SH-SY5Y (cell line): ENCODE measurements around the gene GFER.

Experiments used
- GATA2 ChIP-seq: IDR thresholded peaks from 2 replicates; pipeline ENCODE4 v1.6.1; 2011; ENCODE audit warnings: mild to moderate bottlenecking, low read depth, low read length
- GATA3 ChIP-seq: IDR thresholded peaks from 2 replicates; pipeline ENCODE4 v1.6.1; 2011; ENCODE audit warnings: low read depth, mild to moderate bottlenecking, low read length, moderate library complexity

Gene GFER

GRCh38 chr16:2015117-2015946, 31.3 kb downstream of the GFER start:
- TF ChIP-seq GATA3 (no peak), GATA2 (no peak)

DNA sequence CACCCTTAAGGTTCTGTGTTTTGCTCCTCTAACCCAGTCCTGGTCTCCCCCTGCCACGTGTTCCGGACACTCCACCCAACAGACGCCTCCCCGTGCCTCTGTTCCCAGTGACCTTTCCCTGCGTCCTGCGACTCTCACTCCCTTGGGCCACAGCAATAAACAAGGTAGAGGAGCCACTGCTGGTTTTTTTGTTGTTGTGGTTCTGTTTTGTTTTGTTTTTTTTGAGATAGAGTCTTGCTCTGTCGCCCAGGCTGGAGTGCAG, 31.9 kb downstream of the GFER start:
- no peak for TF ChIP-seq GATA2
- no peak for TF ChIP-seq GATA3

DNA sequence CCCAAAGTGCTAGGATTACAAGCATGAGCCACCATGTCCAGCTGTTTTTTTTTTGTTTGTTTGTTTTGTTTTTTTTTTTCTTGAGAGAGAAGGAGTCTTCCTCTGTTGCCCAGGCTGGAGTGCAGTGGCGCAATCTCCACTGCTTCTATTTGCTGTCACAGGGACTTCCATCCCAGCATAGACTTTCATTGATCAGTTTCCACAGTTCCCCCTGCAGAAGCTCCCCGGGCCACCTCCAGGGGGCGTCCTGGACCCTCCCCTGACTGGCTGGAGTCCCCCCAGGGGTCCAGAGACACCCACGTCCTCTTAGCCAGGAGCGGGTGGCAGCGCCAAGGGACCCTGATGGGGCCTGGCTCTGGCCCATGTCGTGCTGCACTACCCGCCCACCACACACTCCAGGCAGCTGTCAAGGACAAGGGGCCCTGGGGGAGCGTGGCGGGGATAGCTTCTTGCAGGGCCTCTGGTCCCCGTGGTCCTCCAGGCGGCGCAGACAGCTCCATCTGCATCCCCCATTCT, 32.5 kb downstream of the GFER start:
- TF ChIP-seq GATA2 = no peak
- no peak for TF ChIP-seq GATA3

GRCh38 chr16:2019518-2019920, 35.5 kb downstream of the GFER start, which contains the start of gene NPW:
Gene NPW (plus strand): TSS chr16:2019785.
- no peak for TF ChIP-seq GATA2
- no peak for TF ChIP-seq GATA3

GRCh38 chr16:2019921-2020831, 36.2 kb downstream of the GFER start:
- TF ChIP-seq GATA3 (no peak), GATA2 (no peak)

GRCh38 chr16:2022723-2023091, 38.7 kb downstream of the GFER start:
- TF ChIP-seq GATA2 (no peak), GATA3 (no peak)

DNA sequence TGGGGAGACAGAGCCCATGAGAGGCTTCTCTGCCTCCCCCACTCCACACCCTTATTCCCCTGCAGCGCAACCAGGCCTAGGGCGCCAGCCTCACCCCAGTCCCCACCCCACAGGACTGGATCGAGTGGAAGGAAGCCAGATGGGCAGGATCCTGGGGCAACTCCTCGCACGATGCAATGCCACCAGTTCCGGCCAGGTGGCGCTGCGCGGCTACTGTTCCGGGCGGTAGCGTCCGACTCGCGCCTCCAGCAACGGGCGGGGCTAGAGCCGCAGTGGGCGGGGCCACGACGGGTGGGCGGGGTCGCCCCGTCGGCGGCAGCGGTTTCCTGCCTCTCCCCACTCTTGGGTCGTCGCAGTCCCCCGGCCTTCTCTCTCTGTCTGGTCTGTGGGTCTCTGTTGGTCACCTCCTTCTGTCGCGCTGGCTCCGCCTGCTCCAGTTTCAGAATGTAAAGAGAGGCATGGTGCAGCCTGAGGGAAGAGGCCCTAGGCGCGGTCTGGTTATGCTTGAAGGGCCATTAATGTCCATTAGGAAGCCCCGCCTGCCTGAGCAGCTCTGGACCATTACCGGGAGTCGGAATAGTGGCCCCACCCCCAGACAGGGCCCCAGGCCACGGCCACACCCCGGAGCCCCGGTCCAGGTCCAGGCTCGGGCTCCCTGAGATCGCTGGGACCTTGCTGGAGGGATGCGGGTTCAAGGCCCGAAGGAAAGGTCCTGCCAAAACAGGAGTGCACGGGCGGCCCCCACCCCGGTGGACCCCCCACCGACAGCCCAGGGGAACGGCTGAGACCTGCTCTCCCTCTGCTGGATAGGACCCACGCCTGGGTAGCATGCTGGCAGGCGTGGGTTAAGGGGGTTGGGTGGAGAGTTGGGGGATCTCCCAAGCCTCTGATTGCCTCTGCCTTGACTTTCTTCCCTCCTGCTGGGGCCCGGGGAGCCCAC, 39.4 kb downstream of the GFER start:
- TF ChIP-seq GATA2 (no peak), GATA3 (no peak)

DNA sequence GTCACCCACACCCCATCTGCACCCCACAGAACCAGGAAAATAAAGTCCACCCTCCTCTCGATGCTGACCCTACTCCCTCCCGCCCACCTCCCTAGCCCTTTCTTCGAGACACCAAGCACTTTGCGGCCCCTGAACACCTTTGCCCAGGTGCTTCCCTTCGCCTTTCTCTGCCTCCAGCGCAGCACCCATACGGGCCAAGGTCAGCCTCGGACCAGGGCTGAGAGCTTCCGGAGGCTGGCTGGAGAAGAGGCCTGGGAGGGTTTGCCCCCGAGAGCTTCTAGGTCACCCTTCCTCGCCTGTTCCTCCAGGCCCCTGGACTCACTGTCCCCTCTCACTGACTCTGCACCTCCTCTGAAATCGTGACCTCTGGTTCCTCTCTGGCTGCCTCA, 40.0 kb downstream of the GFER start:
- TF ChIP-seq GATA2 (no peak), GATA3 (no peak)

GRCh38 chr16:2025251-2025650, 41.3 kb downstream of the GFER start:
- TF ChIP-seq GATA3 (no peak), GATA2 (no peak)

DNA sequence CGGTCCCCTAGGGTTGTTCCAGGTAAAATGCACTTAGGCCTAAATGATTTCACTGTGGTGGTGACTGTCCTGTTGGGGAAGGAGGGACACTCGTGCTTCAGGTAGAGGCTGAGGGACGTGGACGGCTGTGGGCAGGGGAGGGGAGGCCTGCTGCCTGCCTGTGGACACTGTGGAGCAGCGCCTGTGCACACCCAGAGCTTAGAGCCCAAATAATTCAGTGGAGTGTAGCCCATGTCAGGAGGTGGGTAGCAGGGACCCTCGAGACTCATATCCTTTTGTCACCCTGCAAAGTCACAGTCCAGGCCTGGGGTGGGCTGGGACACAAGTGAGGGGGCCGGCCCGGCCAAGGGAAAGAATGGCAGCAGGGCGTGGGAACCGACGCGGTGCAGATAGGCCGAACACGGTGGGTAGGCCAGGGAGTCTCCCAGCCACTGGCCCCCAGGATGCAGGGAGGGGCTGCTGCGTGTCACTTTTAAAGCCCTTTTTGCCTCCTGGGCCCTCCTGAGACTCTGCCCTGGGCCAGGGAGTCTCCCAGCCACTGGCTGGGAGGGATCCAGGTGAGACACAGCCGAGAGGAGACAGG, 42.0 kb downstream of the GFER start:
- TF ChIP-seq GATA3 (no peak), GATA2 (no peak)

DNA sequence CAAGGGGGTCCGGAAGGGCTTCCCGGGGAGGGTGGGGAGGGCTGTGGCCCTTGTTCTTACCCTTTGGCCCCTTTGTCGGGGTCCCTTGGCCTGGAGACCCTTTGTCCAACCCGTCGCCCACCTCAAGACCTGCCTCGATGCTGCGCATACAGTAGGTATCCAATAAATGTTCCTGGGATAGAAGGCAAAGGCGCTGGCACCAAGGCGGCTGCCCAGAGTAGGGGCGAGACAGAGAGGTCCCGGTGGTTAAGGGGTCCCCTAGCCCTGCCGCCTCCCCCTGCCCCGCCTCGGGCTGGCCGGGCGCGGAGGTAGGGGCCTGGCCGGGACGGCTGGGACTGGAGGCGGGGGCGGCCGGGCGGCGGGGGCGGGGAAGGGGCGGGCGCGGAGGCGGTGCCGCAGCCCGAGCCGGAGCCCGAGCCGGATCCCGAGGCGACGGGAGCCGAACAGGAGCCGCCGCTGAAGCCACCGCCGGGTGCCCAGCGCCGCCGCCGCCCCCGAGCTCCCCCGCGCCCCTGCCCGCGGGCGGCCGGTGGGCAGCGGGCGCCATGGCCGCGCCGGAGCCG, 42.5 kb downstream of the GFER start, which contains the start of gene NHERF2:
NHERF2 (plus strand) TSS at position 442 of the 563 bp plus-strand sequence; CDS start at position 546, 104 bp downstream.
- TF ChIP-seq GATA3 (no peak), GATA2 (no peak)

GRCh38 chr16:2027024-2028010, 43.3 kb downstream of the GFER start:
- TF ChIP-seq GATA3 (no peak), GATA2 (no peak)

GRCh38 chr16:2028146-2028545, 44.2 kb downstream of the GFER start:
- no peak for TF ChIP-seq GATA2
- TF ChIP-seq GATA3 = no peak
